Caco-2 (cell line): ENCODE data around the gene PAX7. TPM values are rescaled to one million over a fixed set of nuclear protein-coding genes. Genes with fewer than 3 reads are reported as not detected.
"Not testable (repeated sequence)": the region's sequence is repeated elsewhere in the genome, so short reads cannot be mapped to it uniquely, and the experiment has no call there.

Experiments used
- BruUV-seq: library from RNA; stranded (reverse); fragments of 400-500 nt; replicated peaks from 2 replicates; lab custom pipeline; 2021; lab: Mats Ljungman, UMichigan
- CTCF ChIA-PET: fragments of 300-600 bp; sonication (Branson Sonifier 250); formaldehyde crosslinking; loops from one replicate; lab custom pipeline; 2022; ENCODE audit warnings: antibody characterized with exemption; lab: Charles Lee
- POLR2A ChIA-PET: fragments of 300-600 bp; sonication (Branson Sonifier 250); formaldehyde crosslinking; loops from one replicate; lab custom pipeline; 2022; ENCODE audit warnings: antibody characterized with exemption; lab: Charles Lee
- DNase-seq, 2 experiments: peaks; one replicate each; pipeline versions ENCODE4 v3.0.0 to v3.0.0-alpha.2; 2020 to 2022
- H3K27me3 ChIP-seq: replicated peaks from 2 replicates; pipeline ENCODE4 v1.6.0; 2011; ENCODE audit warnings: low read length; ENCODE audit not compliant: control insufficient read depth, insufficient read depth
- H3K36me3 ChIP-seq: 2 replicates; pipeline ENCODE4 v1.5.1; 2011; ENCODE audit warnings: low read length; ENCODE audit not compliant: control insufficient read depth, insufficient read depth
- H3K4me1 ChIP-seq: fragments of 250-450 bp; sonication (Bioruptor Pico); 2 replicates; pipeline ENCODE4 v1.5.1; 2020; ENCODE audit warnings: mild to moderate bottlenecking
- H3K4me3 ChIP-seq: 2 replicates; pipeline ENCODE4 v1.5.1; 2011; ENCODE audit warnings: low read depth, mild to moderate bottlenecking, control low read depth, low read length
- H3K9me3 ChIP-seq: fragments of 250-450 bp; sonication (Bioruptor Pico); 2 replicates; pipeline ENCODE4 v1.5.1; 2020; ENCODE audit warnings: mild to moderate bottlenecking, moderate library complexity
- H3K27ac Mint-ChIP-seq: one replicate; pipeline ENCODE4 v1.8.0; 2022; ENCODE audit warnings: mixed read lengths; ENCODE audit not compliant: unreplicated experiment
- H3K27me3 Mint-ChIP-seq: one replicate; pipeline ENCODE4 v1.8.0; 2022; ENCODE audit warnings: mixed read lengths; ENCODE audit not compliant: insufficient read depth, unreplicated experiment
- H3K36me3 Mint-ChIP-seq: one replicate; pipeline ENCODE4 v1.8.0; 2022; ENCODE audit warnings: mild to moderate bottlenecking, mixed read lengths; ENCODE audit not compliant: insufficient read depth, unreplicated experiment
- H3K4me1 Mint-ChIP-seq: one replicate; pipeline ENCODE4 v1.8.0; 2022; ENCODE audit warnings: low read depth, mixed read lengths; ENCODE audit not compliant: unreplicated experiment
- H3K4me3 Mint-ChIP-seq: one replicate; pipeline ENCODE4 v1.8.0; 2022; ENCODE audit warnings: mild to moderate bottlenecking, moderate library complexity, mixed read lengths; ENCODE audit not compliant: unreplicated experiment
- H3K9me3 Mint-ChIP-seq: one replicate; pipeline ENCODE4 v1.8.0; 2022; ENCODE audit warnings: mixed read lengths; ENCODE audit not compliant: unreplicated experiment
- intact Hi-C: fragments of 100-400 bp; cut with micrococcal nuclease; formaldehyde crosslinking; loops from one replicate; pipeline ENCODE4 v1.10.0; 2022; ENCODE audit not compliant: unreplicated experiment
- total RNA-seq: library from RNA; stranded (reverse); gene quantifications from 2 replicates; pipeline ENCODE4 v1.2.3, GENCODE V29; 2022
- TF ChIP-seq, protein P1 (sequence below), 2 experiments: fragments of 200-600 bp in 1 of 2; IDR thresholded peaks; 1 replicate in 1 of 2; 2 replicates in 1 of 2; pipeline versions ENCODE4 v1.5.1 to v1.8.0; 2011 to 2022; ENCODE audit warnings: antibody characterized with exemption in 1 of 2, control low read depth in 1 of 2, inconsistent platforms in 1 of 2, low read depth in 1 of 2, low read length in 1 of 2, mild to moderate bottlenecking in 1 of 2, moderate library complexity in 1 of 2; ENCODE audit not compliant: insufficient read depth in 1 of 2, severe bottlenecking in 1 of 2, unreplicated experiment in 1 of 2

PAX7 gene
- total RNA-seq, 1 experiment from 2014 or later, result 0.18 TPM

DNA sequence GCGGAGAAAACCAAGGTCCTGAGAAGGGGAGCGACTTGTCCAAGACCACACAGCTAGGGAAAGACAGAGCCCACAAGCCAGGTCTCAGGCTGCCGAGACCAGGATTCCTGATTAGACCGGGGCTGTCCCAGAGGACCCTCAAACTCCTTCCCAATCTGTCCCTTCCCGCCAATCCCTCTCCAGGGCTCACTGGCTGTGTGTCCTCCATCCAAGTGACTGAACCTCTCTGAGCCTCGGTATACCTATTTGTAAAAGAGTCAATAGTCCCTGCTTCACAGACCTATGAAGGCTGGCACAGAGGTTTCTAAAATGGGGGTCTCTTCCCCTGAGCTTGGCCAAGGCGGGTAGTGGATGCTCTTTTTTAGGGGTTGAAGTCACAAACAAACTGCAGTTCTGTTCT lies 56.6 kb downstream of the PAX7 start:
- Mint-ChIP-seq H3K36me3 (no peaks in the 10 kb centered on the region), H3K4me3 (no peak overlapping the region), H3K27ac (no peak overlapping the region), H3K27me3 (peaks cover 15% of the 10 kb centered on the region), H3K4me1 (no peaks in the 10 kb centered on the region), H3K9me3 (no peaks in the 10 kb centered on the region)
- BruUV-seq, result no TSS peak
- Histone ChIP-seq H3K4me3 (no peak overlapping the region), H3K9me3 (no peaks in the 10 kb centered on the region), H3K4me1 (no peaks in the 10 kb centered on the region), H3K27me3 (no peaks in the 10 kb centered on the region; the same call in 1 of the 2 replicates), H3K36me3 (no peaks in the 10 kb centered on the region)
- intact Hi-C loops, result no loop called here
- TF ChIP-seq, protein P1, sequence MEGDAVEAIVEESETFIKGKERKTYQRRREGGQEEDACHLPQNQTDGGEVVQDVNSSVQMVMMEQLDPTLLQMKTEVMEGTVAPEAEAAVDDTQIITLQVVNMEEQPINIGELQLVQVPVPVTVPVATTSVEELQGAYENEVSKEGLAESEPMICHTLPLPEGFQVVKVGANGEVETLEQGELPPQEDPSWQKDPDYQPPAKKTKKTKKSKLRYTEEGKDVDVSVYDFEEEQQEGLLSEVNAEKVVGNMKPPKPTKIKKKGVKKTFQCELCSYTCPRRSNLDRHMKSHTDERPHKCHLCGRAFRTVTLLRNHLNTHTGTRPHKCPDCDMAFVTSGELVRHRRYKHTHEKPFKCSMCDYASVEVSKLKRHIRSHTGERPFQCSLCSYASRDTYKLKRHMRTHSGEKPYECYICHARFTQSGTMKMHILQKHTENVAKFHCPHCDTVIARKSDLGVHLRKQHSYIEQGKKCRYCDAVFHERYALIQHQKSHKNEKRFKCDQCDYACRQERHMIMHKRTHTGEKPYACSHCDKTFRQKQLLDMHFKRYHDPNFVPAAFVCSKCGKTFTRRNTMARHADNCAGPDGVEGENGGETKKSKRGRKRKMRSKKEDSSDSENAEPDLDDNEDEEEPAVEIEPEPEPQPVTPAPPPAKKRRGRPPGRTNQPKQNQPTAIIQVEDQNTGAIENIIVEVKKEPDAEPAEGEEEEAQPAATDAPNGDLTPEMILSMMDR (IDR thresholded peaks at IDR 0.05; ENCODE audit: insufficient read depth in 1 of 2, low read depth in 1 of 2, low read length in 1 of 2, severe bottlenecking in 1 of 2, unreplicated experiment in 1 of 2), result no peak
- CTCF ChIA-PET, result no interaction called here
- POLR2A ChIA-PET, result interaction anchor here (0.6 kb wide), 1 partner anchor 966 kb away, joined by 3 read pairs; no protein-coding TSS in a partner anchor
- DNase-seq, result no peak

GRCh38 chr1:18691648-18692047 lies 61.0 kb downstream of the PAX7 start:
- no peak for DNase-seq
- BruUV-seq, result no TSS peak
- Mint-ChIP-seq H3K36me3 (no peaks in the 10 kb centered on the region), H3K4me3 (no peak overlapping the region), H3K9me3 (no peaks in the 10 kb centered on the region), H3K4me1 (no peaks in the 10 kb centered on the region), H3K27me3 (peaks cover 15% of the 10 kb centered on the region), H3K27ac (no peak overlapping the region)
- intact Hi-C loops, result no loop called here
- no peaks in the 10 kb centered on the region for H3K27me3 ChIP-seq
- no peaks in the 10 kb centered on the region for H3K36me3 ChIP-seq
- no peaks in the 10 kb centered on the region for H3K9me3 ChIP-seq
- ChIA-PET CTCF (no interaction called here), POLR2A (no interaction called here)
- no peaks in the 10 kb centered on the region for H3K4me1 ChIP-seq
- no peak overlapping the region for H3K4me3 ChIP-seq
- TF ChIP-seq, protein P1 (IDR thresholded peaks at IDR 0.05; ENCODE audit: insufficient read depth in 1 of 2, low read depth in 1 of 2, low read length in 1 of 2, severe bottlenecking in 1 of 2, unreplicated experiment in 1 of 2), result no peak

GRCh38 chr1:18693256-18694098 lies 62.8 kb downstream of the PAX7 start:
- no peaks in the 10 kb centered on the region for H3K36me3 ChIP-seq
- no peaks in the 10 kb centered on the region for H3K9me3 Mint-ChIP-seq
- POLR2A ChIA-PET, result no interaction called here
- H3K27me3 ChIP-seq, result no peaks in the 10 kb centered on the region
- no peaks in the 10 kb centered on the region for H3K36me3 Mint-ChIP-seq
- intact Hi-C loops, result no loop called here
- H3K4me1 ChIP-seq, result no peaks in the 10 kb centered on the region
- DNase-seq, result no peak
- H3K27me3 Mint-ChIP-seq, result peaks cover 25% of the 10 kb centered on the region
- H3K4me3 Mint-ChIP-seq, result no peak overlapping the region
- TF ChIP-seq, protein P1 (IDR thresholded peaks at IDR 0.05; ENCODE audit: insufficient read depth in 1 of 2, low read depth in 1 of 2, low read length in 1 of 2, severe bottlenecking in 1 of 2, unreplicated experiment in 1 of 2), result no peak
- no peak overlapping the region for H3K4me3 ChIP-seq
- no peak overlapping the region for H3K27ac Mint-ChIP-seq
- no peaks in the 10 kb centered on the region for H3K4me1 Mint-ChIP-seq
- no TSS peak for BruUV-seq
- no peaks in the 10 kb centered on the region for H3K9me3 ChIP-seq
- CTCF ChIA-PET, result no interaction called here

DNA sequence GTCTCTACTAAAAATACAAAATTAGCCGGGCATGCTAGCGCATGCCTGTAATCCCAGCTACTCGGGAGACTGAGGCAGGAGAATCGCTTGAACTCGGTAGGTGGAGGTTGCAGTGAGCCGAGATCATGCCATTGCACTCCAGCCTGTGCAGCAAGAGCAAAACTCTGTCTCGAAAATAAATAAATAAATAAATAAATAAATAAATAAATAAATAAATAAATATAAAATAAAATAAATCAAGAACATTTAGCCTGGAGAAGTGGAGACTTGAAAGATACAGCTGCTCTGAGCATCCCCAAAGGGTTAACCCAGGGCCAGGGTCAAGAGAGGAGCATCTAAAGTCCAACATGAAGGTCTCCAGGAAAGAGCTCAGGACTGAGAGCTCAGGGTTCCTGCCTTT lies 63.6 kb downstream of the PAX7 start:
- POLR2A ChIA-PET, H3K9me3 ChIP-seq, H3K4me3 Mint-ChIP-seq, H3K4me3 ChIP-seq, intact Hi-C loops, H3K36me3 ChIP-seq, BruUV-seq, H3K4me1 Mint-ChIP-seq, CTCF ChIA-PET, H3K36me3 Mint-ChIP-seq, H3K9me3 Mint-ChIP-seq, H3K4me1 ChIP-seq, DNase-seq, H3K27me3 ChIP-seq, H3K27ac Mint-ChIP-seq: not testable (repeated sequence)
- H3K27me3 Mint-ChIP-seq, result peaks cover 28% of the 10 kb centered on the region
